SK-N-SH (cell line): Measurements from ENCODE around the gene ABCA10. TPM values are rescaled to one million over a fixed set of nuclear protein-coding genes. Genes with fewer than 3 reads are reported as not detected.
"Not testable (repeated sequence)": the region's sequence is repeated elsewhere in the genome, so short reads cannot be mapped to it uniquely, and the experiment has no call there.

Experiments
- CTCF ChIA-PET: fragments of 300-600, 350-600 bp; formaldehyde crosslinking; extraction: SDS; loops from one replicate; lab custom pipeline; 2021; lab: Yijun Ruan, JAX
- POLR2A ChIA-PET: fragments of 350-600 bp; sonication (Branson Sonifier 250); formaldehyde crosslinking; extraction: SDS; loops from one replicate; lab custom pipeline; 2020; ENCODE audit warnings: antibody characterized with exemption, inconsistent platforms; lab: Yijun Ruan, JAX
- DNase-seq: peaks from one replicate; pipeline ENCODE4 v3.0.0; 2012
- H2AFZ ChIP-seq: fragments of 200-600 bp; sonication (generic); 2 replicates; pipeline ENCODE4 v1.8.1; 2016; ENCODE audit warnings: antibody characterized with exemption, mild to moderate bottlenecking, low read depth
- H3F3A ChIP-seq: fragments of 200-600 bp; sonication (generic); replicated peaks from 2 replicates; pipeline ENCODE3; 2016; ENCODE audit warnings: antibody characterized with exemption, mild to moderate bottlenecking; ENCODE audit not compliant: insufficient read depth
- H3K27ac ChIP-seq, 2 experiments: fragments of 200-500 bp in 1 of 2; fragments of 200-600 bp in 1 of 2; sonication (Bioruptor generic) in 1 of 2; sonication (generic), shearing (Covaris generic) in 1 of 2; 2 replicates each; pipeline versions ENCODE4 v1.5.1 to v1.6.1; 2014 to 2016; ENCODE audit warnings: low read depth in 2 of 2, inconsistent platforms in 1 of 2, low read length in 1 of 2, mild to moderate bottlenecking in 1 of 2, mixed read lengths in 1 of 2
- H3K27me3 ChIP-seq: fragments of 200-600 bp; sonication (generic), shearing (Covaris generic); 2 replicates; pipeline ENCODE4 v1.6.1; 2016; ENCODE audit warnings: mixed run types; ENCODE audit not compliant: insufficient read depth
- H3K36me3 ChIP-seq, 2 experiments: fragments of 200-500 bp in 1 of 2; fragments of 200-600 bp in 1 of 2; sonication (Bioruptor generic) in 1 of 2; sonication (generic) in 1 of 2; replicated peaks in 1 of 2; 2 replicates each; pipeline versions ENCODE3 to v1.5.1; 2014 to 2016; ENCODE audit warnings: low read length in 1 of 2, mild to moderate bottlenecking in 1 of 2; ENCODE audit not compliant: insufficient read depth in 2 of 2, control insufficient read depth in 1 of 2
- H3K4me1 ChIP-seq, 2 experiments: fragments of 200-500 bp in 1 of 2; fragments of 200-600 bp in 1 of 2; sonication (Bioruptor generic) in 1 of 2; sonication (generic), shearing (Covaris generic) in 1 of 2; 2 replicates each; pipeline versions ENCODE4 v1.5.1 to v1.6.1; 2014 to 2016; ENCODE audit warnings: low read depth in 1 of 2, low read length in 1 of 2, mixed run types in 1 of 2; ENCODE audit not compliant: insufficient read depth in 2 of 2, control insufficient read depth in 1 of 2
- H3K4me2 ChIP-seq: fragments of 200-600 bp; sonication (generic), shearing (Covaris generic); 2 replicates; pipeline ENCODE4 v1.6.1; 2017; ENCODE audit warnings: mixed run types
- H3K4me3 ChIP-seq, 2 experiments: fragments of 200-500 bp in 1 of 2; fragments of 200-600 bp in 1 of 2; sonication (Bioruptor generic) in 1 of 2; sonication (generic), shearing (Covaris generic) in 1 of 2; 2 replicates each; pipeline versions ENCODE4 v1.5.1 to v1.8.1; 2014 to 2016; ENCODE audit warnings: low read depth in 2 of 2, inconsistent platforms in 1 of 2, low read length in 1 of 2, mild to moderate bottlenecking in 1 of 2, mixed read lengths in 1 of 2, moderate library complexity in 1 of 2
- H3K79me2 ChIP-seq: fragments of 200-600 bp; sonication (generic); 2 replicates; pipeline ENCODE4 v1.8.1; 2017; ENCODE audit warnings: mild to moderate bottlenecking; ENCODE audit not compliant: insufficient read depth
- H3K9ac ChIP-seq: fragments of 200-600 bp; sonication (generic); 2 replicates; pipeline ENCODE4 v1.6.1; 2017; ENCODE audit warnings: mixed run types
- H3K9me2 ChIP-seq: fragments of 200-600 bp; sonication (generic); 2 replicates; pipeline ENCODE4 v1.6.1; 2017; ENCODE audit warnings: mixed run types
- H3K9me3 ChIP-seq: fragments of 200-600 bp; sonication (generic); 2 replicates; pipeline ENCODE4 v1.6.1; 2017; ENCODE audit warnings: mixed run types, mild to moderate bottlenecking, moderate library complexity
- H4K20me1 ChIP-seq: fragments of 200-600 bp; sonication (generic); 2 replicates; pipeline ENCODE4 v1.6.1; 2017; ENCODE audit warnings: mild to moderate bottlenecking, mixed run types; ENCODE audit not compliant: insufficient read depth
- ELF1 ChIP-seq: IDR thresholded peaks from 2 replicates; pipeline ENCODE4 v1.4.0; 2012
- EZH2phosphoT487 ChIP-seq: fragments of 200-600 bp; sonication (generic); IDR thresholded peaks from 2 replicates; pipeline ENCODE4 v1.6.1; 2017; ENCODE audit warnings: low read depth, mixed run types, mild to moderate bottlenecking, antibody characterized with exemption, moderate library complexity, borderline replicate concordance
- FOXJ3 ChIP-seq: sonication (generic); formaldehyde crosslinking; IDR thresholded peaks from 2 replicates; pipeline ENCODE4 v1.5.1; 2020; ENCODE audit warnings: mild to moderate bottlenecking, missing genetic modification reagents
- FOXM1 ChIP-seq: IDR thresholded peaks from 2 replicates; pipeline ENCODE4 v1.4.0; 2012; ENCODE audit warnings: low read depth, mild to moderate bottlenecking
- GABPA ChIP-seq: IDR thresholded peaks from 2 replicates; pipeline ENCODE4 v1.4.0; 2012; ENCODE audit warnings: low read depth, mild to moderate bottlenecking
- JUND ChIP-seq: IDR thresholded peaks from 2 replicates; pipeline ENCODE4 v1.4.0; 2012
- MXI1 ChIP-seq: IDR thresholded peaks from 2 replicates; pipeline ENCODE4 v1.6.1; 2012; ENCODE audit warnings: mild to moderate bottlenecking, low read depth, low read length, improper control_type of control experiment
- NFIC ChIP-seq: IDR thresholded peaks from 2 replicates; pipeline ENCODE4 v1.4.0; 2012; ENCODE audit warnings: borderline replicate concordance
- RAD21 ChIP-seq: IDR thresholded peaks from 2 replicates; pipeline ENCODE4 v1.6.1; 2012; ENCODE audit warnings: mild to moderate bottlenecking, low read length
- RFX5 ChIP-seq: IDR thresholded peaks from 2 replicates; pipeline ENCODE4 v1.6.1; 2012; ENCODE audit warnings: mild to moderate bottlenecking, improper control_type of control experiment, low read length
- RXRA ChIP-seq: IDR thresholded peaks from 2 replicates; pipeline ENCODE4 v1.4.0; 2012; ENCODE audit warnings: low read depth, mild to moderate bottlenecking, borderline replicate concordance
- SIN3A ChIP-seq: IDR thresholded peaks from 2 replicates; pipeline ENCODE4 v1.6.1; 2012; ENCODE audit warnings: low read depth, mild to moderate bottlenecking, low read length, moderate library complexity, borderline replicate concordance
- SMC3 ChIP-seq: IDR thresholded peaks from 2 replicates; pipeline ENCODE4 v1.6.1; 2012; ENCODE audit warnings: low read depth, low read length, improper control_type of control experiment
- TAF1 ChIP-seq: IDR thresholded peaks from 2 replicates; pipeline ENCODE4 v1.6.1; 2012; ENCODE audit warnings: low read depth, mild to moderate bottlenecking, low read length, moderate library complexity, borderline replicate concordance
- TEAD4 ChIP-seq: IDR thresholded peaks from 2 replicates; pipeline ENCODE4 v1.4.0; 2012; ENCODE audit warnings: mild to moderate bottlenecking, borderline replicate concordance; ENCODE audit not compliant: insufficient read depth
- YY1 ChIP-seq: IDR thresholded peaks from 2 replicates; pipeline ENCODE4 v1.4.0; 2012; ENCODE audit warnings: low read depth, mild to moderate bottlenecking
- WGBS: methylation state at CpG from one replicate; pipeline ENCODE4 v1.1.6; 2017; ENCODE audit warnings: low lambda C conversion rate; 5-methylcytosine and 5-hydroxymethylcytosine counted together
- polyA plus RNA-seq, 3 experiments: library from polyadenylated mRNA; depleted of rRNA; stranded (reverse); fragments of >200 nt; gene quantifications; 2 replicates each; pipeline ENCODE4 v1.2.3, GENCODE V29; 2012
- TF ChIP-seq, protein P1 (sequence below): fragments of 200-600 bp; sonication (generic); IDR thresholded peaks from 2 replicates; pipeline ENCODE4 v1.6.1; 2017; ENCODE audit warnings: antibody characterized with exemption, mild to moderate bottlenecking, moderate library complexity
- TF ChIP-seq, protein P2 (sequence below): fragments of 150-350 bp; IDR thresholded peaks from 2 replicates; pipeline ENCODE4 v1.6.1; 2016; ENCODE audit warnings: mild to moderate bottlenecking, low read depth, low read length
- TF ChIP-seq, protein P3 (sequence below): IDR thresholded peaks from 2 replicates; pipeline ENCODE4; 2012
- TF ChIP-seq, protein P4 (sequence below): IDR thresholded peaks from 2 replicates; pipeline ENCODE4 v1.4.0; 2012; ENCODE audit warnings: low read depth

The ABCA10 gene
- polyA plus RNA-seq, 1 of the 3 experiments (the other 2 are of a cell fraction) = 0.07 TPM

DNA sequence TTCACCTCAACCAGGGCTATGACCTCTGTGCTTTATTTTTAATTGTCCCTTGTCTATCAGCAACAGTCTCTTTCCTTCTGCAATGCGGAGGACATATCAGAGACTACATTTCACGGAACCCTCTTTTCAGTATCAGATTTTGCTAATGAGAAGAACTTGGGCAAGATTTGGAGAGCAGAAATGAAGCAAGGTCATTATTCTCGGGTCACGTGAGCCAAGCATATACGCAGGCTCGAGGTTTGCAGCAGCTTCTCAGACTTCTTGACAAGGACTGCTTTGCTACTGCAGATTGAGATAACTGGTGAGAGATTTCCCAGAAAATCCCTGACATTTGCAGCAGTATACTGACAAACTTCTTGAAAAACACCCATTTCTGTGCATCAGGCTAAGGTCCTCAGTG, 30.4 kb downstream of the ABCA10 start:
- no peak overlapping the region for H3K27ac ChIP-seq
- POLR2A ChIA-PET = no interaction called here
- no peaks in the 10 kb centered on the region for H3K36me3 ChIP-seq
- no peaks in the 10 kb centered on the region; the same call in 1 of the 2 replicates for H3K27me3 ChIP-seq
- H3K4me2 ChIP-seq = no peak overlapping the region
- no peak overlapping the region for H2AFZ ChIP-seq
- CTCF ChIA-PET = no interaction called here
- H3K9me2 ChIP-seq = no peaks in the 10 kb centered on the region
- H4K20me1 ChIP-seq = no peaks in the 10 kb centered on the region
- H3K9me3 ChIP-seq = no peaks in the 10 kb centered on the region
- WGBS = 42% methylated on average over 6 of the region's 6 CpGs
- TF ChIP-seq FOXM1 = no peak
- TF ChIP-seq GABPA = no peak
- no peak for TF ChIP-seq TAF1
- TF ChIP-seq SMC3 = no peak
- TF ChIP-seq MXI1 = no peak
- TF ChIP-seq YY1 = no peak
- no peak for TF ChIP-seq ELF1
- TF ChIP-seq, protein P1, sequence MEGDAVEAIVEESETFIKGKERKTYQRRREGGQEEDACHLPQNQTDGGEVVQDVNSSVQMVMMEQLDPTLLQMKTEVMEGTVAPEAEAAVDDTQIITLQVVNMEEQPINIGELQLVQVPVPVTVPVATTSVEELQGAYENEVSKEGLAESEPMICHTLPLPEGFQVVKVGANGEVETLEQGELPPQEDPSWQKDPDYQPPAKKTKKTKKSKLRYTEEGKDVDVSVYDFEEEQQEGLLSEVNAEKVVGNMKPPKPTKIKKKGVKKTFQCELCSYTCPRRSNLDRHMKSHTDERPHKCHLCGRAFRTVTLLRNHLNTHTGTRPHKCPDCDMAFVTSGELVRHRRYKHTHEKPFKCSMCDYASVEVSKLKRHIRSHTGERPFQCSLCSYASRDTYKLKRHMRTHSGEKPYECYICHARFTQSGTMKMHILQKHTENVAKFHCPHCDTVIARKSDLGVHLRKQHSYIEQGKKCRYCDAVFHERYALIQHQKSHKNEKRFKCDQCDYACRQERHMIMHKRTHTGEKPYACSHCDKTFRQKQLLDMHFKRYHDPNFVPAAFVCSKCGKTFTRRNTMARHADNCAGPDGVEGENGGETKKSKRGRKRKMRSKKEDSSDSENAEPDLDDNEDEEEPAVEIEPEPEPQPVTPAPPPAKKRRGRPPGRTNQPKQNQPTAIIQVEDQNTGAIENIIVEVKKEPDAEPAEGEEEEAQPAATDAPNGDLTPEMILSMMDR = no peak
- no peak for TF ChIP-seq NFIC
- TF ChIP-seq RFX5 = no peak
- TF ChIP-seq JUND = no peak
- TF ChIP-seq RXRA = no peak
- TF ChIP-seq, all 33 proteins: peak for 0
- Histone ChIP-seq H3K4me3 (no peak overlapping the region), H3F3A (no peaks in the 10 kb centered on the region), H3K79me2 (no peaks in the 10 kb centered on the region), H3K4me1 (no peaks in the 10 kb centered on the region), H3K9ac (no peak overlapping the region)
- DNase-seq = no peak

DNA sequence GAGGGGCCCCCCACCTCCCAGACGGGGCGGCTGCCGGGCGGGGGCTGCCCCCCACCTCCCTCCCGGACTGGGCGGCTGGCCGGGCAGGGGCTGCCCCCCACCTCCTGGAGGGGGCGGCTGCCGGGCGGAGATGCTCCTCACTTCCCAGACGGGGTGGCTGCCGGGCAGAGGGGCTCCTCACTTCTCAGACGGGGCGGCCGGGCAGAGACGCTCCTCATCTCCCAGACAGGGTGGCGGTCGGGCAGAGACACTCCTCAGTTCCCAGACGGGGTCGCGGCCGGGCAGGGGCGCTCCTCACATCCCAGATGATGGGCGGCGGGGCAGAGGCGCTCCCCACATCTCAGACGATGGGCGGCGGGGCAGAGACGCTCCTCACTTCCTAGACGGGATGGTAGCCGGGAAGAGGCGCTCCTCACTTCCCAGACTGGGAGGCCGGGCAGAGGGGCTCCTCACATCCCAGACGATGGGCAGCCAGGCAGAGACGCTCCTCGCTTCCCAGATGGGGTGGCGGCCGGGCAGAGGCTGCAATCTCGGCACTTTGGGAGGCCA, 32.4 kb downstream of the ABCA10 start:
- H3K4me2 ChIP-seq, H3K9me2 ChIP-seq, DNase-seq, H2AFZ ChIP-seq, H3F3A ChIP-seq, H3K4me1 ChIP-seq, H3K27me3 ChIP-seq, H3K36me3 ChIP-seq, H3K79me2 ChIP-seq, POLR2A ChIA-PET, H4K20me1 ChIP-seq, H3K4me3 ChIP-seq, H3K9me3 ChIP-seq, H3K9ac ChIP-seq, H3K27ac ChIP-seq, CTCF ChIA-PET: not testable (repeated sequence)
- 33% methylated on average over 1 of the region's 40 CpGs for WGBS

DNA sequence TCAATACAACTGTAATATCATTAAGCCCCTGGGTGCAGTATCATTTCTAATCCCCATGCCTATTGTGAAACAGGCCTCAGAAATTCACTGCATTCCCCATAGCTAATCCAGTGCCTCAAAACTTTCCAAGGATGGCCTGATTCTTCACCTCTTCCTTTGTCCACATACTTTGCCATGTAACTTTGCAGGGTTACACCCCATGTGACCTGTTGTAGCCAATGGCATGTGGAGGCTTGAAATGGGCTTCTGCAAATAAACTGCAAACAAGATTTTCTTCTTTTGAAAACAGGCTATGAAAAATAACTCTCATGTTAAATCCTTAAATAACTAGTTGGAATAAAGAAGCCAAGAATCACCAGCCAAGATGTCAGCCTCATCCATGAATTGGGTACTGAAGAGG, 35.9 kb downstream of the ABCA10 start:
- no peaks in the 10 kb centered on the region for H3K79me2 ChIP-seq
- no peaks in the 10 kb centered on the region for H4K20me1 ChIP-seq
- no peak overlapping the region for H3K4me2 ChIP-seq
- no peaks in the 10 kb centered on the region for H3K36me3 ChIP-seq
- CTCF ChIA-PET = no interaction called here
- H3K4me1 ChIP-seq = 0 out of 4 replicates have a peak, but pooled peaks cover 0 to 2% of the 10 kb centered on the region in 2 experiments
- POLR2A ChIA-PET = no interaction called here
- H3K9ac ChIP-seq = no peak overlapping the region
- no peaks in the 10 kb centered on the region for H3K9me3 ChIP-seq
- H3K9me2 ChIP-seq = no peaks in the 10 kb centered on the region
- H3K27ac ChIP-seq = no peak overlapping the region
- H3K4me3 ChIP-seq = no peak overlapping the region
- no peak overlapping the region for H2AFZ ChIP-seq
- DNase-seq = no peak
- H3F3A ChIP-seq = no peaks in the 10 kb centered on the region
- H3K27me3 ChIP-seq = no peaks in the 10 kb centered on the region
- TF ChIP-seq MXI1 (no peak), SIN3A (no peak), RXRA (no peak), RAD21 (no peak), SMC3 (no peak), GABPA (no peak), TEAD4 (no peak), FOXM1 (no peak), JUND (no peak), EZH2phosphoT487 (no peak), FOXJ3 (CRISPR knock-in tag) (no peak), YY1 (no peak), RFX5 (no peak)
- TF ChIP-seq, protein P2, sequence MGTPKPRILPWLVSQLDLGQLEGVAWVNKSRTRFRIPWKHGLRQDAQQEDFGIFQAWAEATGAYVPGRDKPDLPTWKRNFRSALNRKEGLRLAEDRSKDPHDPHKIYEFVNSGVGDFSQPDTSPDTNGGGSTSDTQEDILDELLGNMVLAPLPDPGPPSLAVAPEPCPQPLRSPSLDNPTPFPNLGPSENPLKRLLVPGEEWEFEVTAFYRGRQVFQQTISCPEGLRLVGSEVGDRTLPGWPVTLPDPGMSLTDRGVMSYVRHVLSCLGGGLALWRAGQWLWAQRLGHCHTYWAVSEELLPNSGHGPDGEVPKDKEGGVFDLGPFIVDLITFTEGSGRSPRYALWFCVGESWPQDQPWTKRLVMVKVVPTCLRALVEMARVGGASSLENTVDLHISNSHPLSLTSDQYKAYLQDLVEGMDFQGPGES = no peak
- TF ChIP-seq, protein P3, sequence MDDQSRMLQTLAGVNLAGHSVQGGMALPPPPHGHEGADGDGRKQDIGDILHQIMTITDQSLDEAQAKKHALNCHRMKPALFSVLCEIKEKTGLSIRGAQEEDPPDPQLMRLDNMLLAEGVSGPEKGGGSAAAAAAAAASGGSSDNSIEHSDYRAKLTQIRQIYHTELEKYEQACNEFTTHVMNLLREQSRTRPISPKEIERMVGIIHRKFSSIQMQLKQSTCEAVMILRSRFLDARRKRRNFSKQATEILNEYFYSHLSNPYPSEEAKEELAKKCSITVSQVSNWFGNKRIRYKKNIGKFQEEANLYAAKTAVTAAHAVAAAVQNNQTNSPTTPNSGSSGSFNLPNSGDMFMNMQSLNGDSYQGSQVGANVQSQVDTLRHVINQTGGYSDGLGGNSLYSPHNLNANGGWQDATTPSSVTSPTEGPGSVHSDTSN = no peak
- TF ChIP-seq, protein P4, sequence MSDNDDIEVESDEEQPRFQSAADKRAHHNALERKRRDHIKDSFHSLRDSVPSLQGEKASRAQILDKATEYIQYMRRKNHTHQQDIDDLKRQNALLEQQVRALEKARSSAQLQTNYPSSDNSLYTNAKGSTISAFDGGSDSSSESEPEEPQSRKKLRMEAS = no peak
